ENCODE measurements around the gene PCNX1.

The PCNX1 gene

GRCh38 chr14:71135911-71136310 is 228.7 kb downstream of the PCNX1 start:
- Histone ChIP-seq H3K27ac (ENCODE audit: insufficient read depth, low read depth, low read length, poor library complexity, severe bottlenecking) (no peak overlapping the region), H3K4me3 (ENCODE audit: insufficient read depth, low read depth, low read length) (no peak overlapping the region), H3K4me1 (ENCODE audit: control insufficient read depth, insufficient read depth, low read length) (no peaks in the 10 kb centered on the region), H3K36me3 (ENCODE audit: control insufficient read depth, insufficient read depth, low read length) (no peaks in the 10 kb centered on the region), H3K9me3 (ENCODE audit: control insufficient read depth, low read length) (no peaks in the 10 kb centered on the region), H3K27me3 (ENCODE audit: control insufficient read depth, insufficient read depth, low read length, poor library complexity, severe bottlenecking) (no peaks in the 10 kb centered on the region)
- 98% methylated on average over 4 of the region's 4 CpGs for WGBS, 2 experiments

GRCh38 chr14:71136386-71137060 is 229.3 kb downstream of the PCNX1 start:
- Histone ChIP-seq H3K9me3 (ENCODE audit: control insufficient read depth, low read length) (no peaks in the 10 kb centered on the region), H3K36me3 (ENCODE audit: control insufficient read depth, insufficient read depth, low read length) (no peaks in the 10 kb centered on the region), H3K4me3 (ENCODE audit: insufficient read depth, low read depth, low read length) (no peak overlapping the region), H3K27me3 (ENCODE audit: control insufficient read depth, insufficient read depth, low read length, poor library complexity, severe bottlenecking) (no peaks in the 10 kb centered on the region), H3K27ac (ENCODE audit: insufficient read depth, low read depth, low read length, poor library complexity, severe bottlenecking) (no peak overlapping the region), H3K4me1 (ENCODE audit: control insufficient read depth, insufficient read depth, low read length) (no peaks in the 10 kb centered on the region)
- 91 to 92% methylated on average over 9 of the region's 9 CpGs for WGBS, 2 experiments

- no peaks in the 10 kb centered on the region for H3K36me3 ChIP-seq (ENCODE audit: control insufficient read depth, insufficient read depth, low read length)
- H3K9me3 ChIP-seq (ENCODE audit: control insufficient read depth, low read length), result no peaks in the 10 kb centered on the region
- no peaks in the 10 kb centered on the region for H3K4me1 ChIP-seq (ENCODE audit: control insufficient read depth, insufficient read depth, low read length)
- WGBS, 2 experiments, result 90 to 94% methylated on average over 5 of the region's 5 CpGs
- H3K27ac ChIP-seq (ENCODE audit: insufficient read depth, low read depth, low read length, poor library complexity, severe bottlenecking), result no peak overlapping the region
- no peak overlapping the region for H3K4me3 ChIP-seq (ENCODE audit: insufficient read depth, low read depth, low read length)
- no peaks in the 10 kb centered on the region for H3K27me3 ChIP-seq (ENCODE audit: control insufficient read depth, insufficient read depth, low read length, poor library complexity, severe bottlenecking)
These were observed 230.5 kb downstream of the PCNX1 start for GRCh38 chr14:71137536-71138447.

GRCh38 chr14:71138448-71139293 is 231.4 kb downstream of the PCNX1 start:
- Histone ChIP-seq H3K27ac (ENCODE audit: insufficient read depth, low read depth, low read length, poor library complexity, severe bottlenecking) (no peak overlapping the region), H3K4me3 (ENCODE audit: insufficient read depth, low read depth, low read length) (no peak overlapping the region), H3K27me3 (ENCODE audit: control insufficient read depth, insufficient read depth, low read length, poor library complexity, severe bottlenecking) (no peaks in the 10 kb centered on the region), H3K9me3 (ENCODE audit: control insufficient read depth, low read length) (no peaks in the 10 kb centered on the region), H3K4me1 (ENCODE audit: control insufficient read depth, insufficient read depth, low read length) (no peaks in the 10 kb centered on the region), H3K36me3 (ENCODE audit: control insufficient read depth, insufficient read depth, low read length) (no peaks in the 10 kb centered on the region)
- 42 to 44% methylated on average over 14 of the region's 14 CpGs for WGBS, 2 experiments

- 89 to 91% methylated on average over 31 of the region's 31 CpGs for WGBS, 2 experiments
- H3K9me3 ChIP-seq (ENCODE audit: control insufficient read depth, low read length), result no peaks in the 10 kb centered on the region
- no peak overlapping the region for H3K27ac ChIP-seq (ENCODE audit: insufficient read depth, low read depth, low read length, poor library complexity, severe bottlenecking)
- no peaks in the 10 kb centered on the region for H3K36me3 ChIP-seq (ENCODE audit: control insufficient read depth, insufficient read depth, low read length)
- no peak overlapping the region for H3K4me3 ChIP-seq (ENCODE audit: insufficient read depth, low read depth, low read length)
- H3K27me3 ChIP-seq (ENCODE audit: control insufficient read depth, insufficient read depth, low read length, poor library complexity, severe bottlenecking), result no peaks in the 10 kb centered on the region
- H3K4me1 ChIP-seq (ENCODE audit: control insufficient read depth, insufficient read depth, low read length), result no peaks in the 10 kb centered on the region
These were observed 232.2 kb downstream of the PCNX1 start for GRCh38 chr14:71139294-71139946.

- Histone ChIP-seq H3K36me3 (ENCODE audit: control insufficient read depth, insufficient read depth, low read length) (no peaks in the 10 kb centered on the region), H3K27me3 (ENCODE audit: control insufficient read depth, insufficient read depth, low read length, poor library complexity, severe bottlenecking) (no peaks in the 10 kb centered on the region), H3K4me1 (ENCODE audit: control insufficient read depth, insufficient read depth, low read length) (no peaks in the 10 kb centered on the region), H3K4me3 (ENCODE audit: insufficient read depth, low read depth, low read length) (no peak overlapping the region), H3K27ac (ENCODE audit: insufficient read depth, low read depth, low read length, poor library complexity, severe bottlenecking) (no peak overlapping the region), H3K9me3 (ENCODE audit: control insufficient read depth, low read length) (no peaks in the 10 kb centered on the region)
- WGBS, 2 experiments, result 94 to 100% methylated on average over 1 of the region's 2 CpGs
These were observed 232.9 kb downstream of the PCNX1 start for GRCh38 chr14:71140157-71140556.

GRCh38 chr14:71141701-71142374 is 234.6 kb downstream of the PCNX1 start:
- no peaks in the 10 kb centered on the region for H3K4me1 ChIP-seq (ENCODE audit: control insufficient read depth, insufficient read depth, low read length)
- no peak overlapping the region for H3K27ac ChIP-seq (ENCODE audit: insufficient read depth, low read depth, low read length, poor library complexity, severe bottlenecking)
- no peaks in the 10 kb centered on the region for H3K9me3 ChIP-seq (ENCODE audit: control insufficient read depth, low read length)
- H3K4me3 ChIP-seq (ENCODE audit: insufficient read depth, low read depth, low read length), result no peak overlapping the region
- WGBS, 2 experiments, result 92 to 96% methylated on average over 3 to 4 of the region's 4 CpGs
- H3K27me3 ChIP-seq (ENCODE audit: control insufficient read depth, insufficient read depth, low read length, poor library complexity, severe bottlenecking), result no peaks in the 10 kb centered on the region
- H3K36me3 ChIP-seq (ENCODE audit: control insufficient read depth, insufficient read depth, low read length), result no peaks in the 10 kb centered on the region

GRCh38 chr14:71142375-71143038 is 235.2 kb downstream of the PCNX1 start:
- Histone ChIP-seq H3K4me1 (ENCODE audit: control insufficient read depth, insufficient read depth, low read length) (no peaks in the 10 kb centered on the region), H3K27me3 (ENCODE audit: control insufficient read depth, insufficient read depth, low read length, poor library complexity, severe bottlenecking) (no peaks in the 10 kb centered on the region), H3K9me3 (ENCODE audit: control insufficient read depth, low read length) (no peaks in the 10 kb centered on the region), H3K4me3 (ENCODE audit: insufficient read depth, low read depth, low read length) (no peak overlapping the region), H3K36me3 (ENCODE audit: control insufficient read depth, insufficient read depth, low read length) (no peaks in the 10 kb centered on the region), H3K27ac (ENCODE audit: insufficient read depth, low read depth, low read length, poor library complexity, severe bottlenecking) (no peak overlapping the region)
- 96 to 98% methylated on average over 3 of the region's 3 CpGs for WGBS, 2 experiments
